ENCODE results near the gene SEPTIN8. TPM values are rescaled to one million over a fixed set of nuclear protein-coding genes. Genes with fewer than 3 reads are reported as not detected.

The SEPTIN8 gene
- total and polyA plus RNA-seq, 11 donors: 11.0 to 47.6 (median 33.6) TPM

GRCh38 chr5:132825033-132825833, 48.2 kb upstream of the SEPTIN8 start:
- Histone ChIP-seq H3K4me3 (peak overlapping the region in 9 of 12 donors; percentile 21 to 46 (median 29)), H3K9me3 (no peaks in the 10 kb centered on the region), H3K27ac (peak overlapping the region in 1 of 12 donors; percentile 20), H3K36me3 (peaks cover 0 to 12% (median 3%) of the 10 kb centered on the region in 9 donors), H3K4me1 (peaks cover 0 to 27% (median 14%) of the 10 kb centered on the region in 12 donors), H3K27me3 (peaks cover 0 to 40% (median 0%) of the 10 kb centered on the region in 9 donors)
- intact Hi-C loops (cut with DNase I): loop anchor here in 7 of 10 donors (5.0 to 10.0 kb wide), 7 partner anchors 37 to 440 kb away; partner anchors contain the start of genes GDF9 (in 1 of the 7) and UQCRQ (in 1 of the 7)
- ATAC-seq (no peak), DNase-seq (no peak)
- no peak for TF ChIP-seq POLR2A (IDR thresholded peaks at IDR 0.05)
- TF ChIP-seq, protein P1, sequence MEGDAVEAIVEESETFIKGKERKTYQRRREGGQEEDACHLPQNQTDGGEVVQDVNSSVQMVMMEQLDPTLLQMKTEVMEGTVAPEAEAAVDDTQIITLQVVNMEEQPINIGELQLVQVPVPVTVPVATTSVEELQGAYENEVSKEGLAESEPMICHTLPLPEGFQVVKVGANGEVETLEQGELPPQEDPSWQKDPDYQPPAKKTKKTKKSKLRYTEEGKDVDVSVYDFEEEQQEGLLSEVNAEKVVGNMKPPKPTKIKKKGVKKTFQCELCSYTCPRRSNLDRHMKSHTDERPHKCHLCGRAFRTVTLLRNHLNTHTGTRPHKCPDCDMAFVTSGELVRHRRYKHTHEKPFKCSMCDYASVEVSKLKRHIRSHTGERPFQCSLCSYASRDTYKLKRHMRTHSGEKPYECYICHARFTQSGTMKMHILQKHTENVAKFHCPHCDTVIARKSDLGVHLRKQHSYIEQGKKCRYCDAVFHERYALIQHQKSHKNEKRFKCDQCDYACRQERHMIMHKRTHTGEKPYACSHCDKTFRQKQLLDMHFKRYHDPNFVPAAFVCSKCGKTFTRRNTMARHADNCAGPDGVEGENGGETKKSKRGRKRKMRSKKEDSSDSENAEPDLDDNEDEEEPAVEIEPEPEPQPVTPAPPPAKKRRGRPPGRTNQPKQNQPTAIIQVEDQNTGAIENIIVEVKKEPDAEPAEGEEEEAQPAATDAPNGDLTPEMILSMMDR (IDR thresholded peaks at IDR 0.05): no peak
- 53 to 69% (median 62%) methylated on average over 38 to 71 of the region's 71 CpGs for WGBS, 4 donors

- 81 to 100% (median 95%) methylated on average over 3 of the region's 3 CpGs for WGBS, 4 donors
- intact Hi-C loops (cut with DNase I): loop anchor here in 9 of 10 donors (5.0 to 10.0 kb wide), 8 partner anchors 67 to 442 kb away; no protein-coding TSS in a partner anchor
- H3K9me3 ChIP-seq: no peaks in the 10 kb centered on the region
Measured at GRCh38 chr5:132824426-132824825, 47.4 kb upstream of the SEPTIN8 start.

GRCh38 chr5:132823481-132824050, 46.5 kb upstream of the SEPTIN8 start:
- WGBS, 4 donors: 89 to 91% (median 90%) methylated on average over 6 to 7 of the region's 7 CpGs
- peak in 2 of 4 donors; percentile 6 to 27 for ATAC-seq
- DNase-seq: no peak
- TF ChIP-seq POLR2A (IDR thresholded peaks at IDR 0.05): no peak
- TF ChIP-seq, protein P1 (IDR thresholded peaks at IDR 0.05): no peak
- Histone ChIP-seq H3K27me3 (peaks cover 0 to 51% (median 0%) of the 10 kb centered on the region in 9 donors), H3K9me3 (no peaks in the 10 kb centered on the region), H3K36me3 (peaks cover 0 to 12% (median 3%) of the 10 kb centered on the region in 9 donors), H3K4me1 (peaks cover 0 to 25% (median 10%) of the 10 kb centered on the region in 12 donors), H3K27ac (peak overlapping the region in 1 of 12 donors; percentile 23), H3K4me3 (peak overlapping the region in 8 of 12 donors; percentile 16 to 47 (median 38))
- intact Hi-C loops (cut with DNase I): loop anchor here in 9 of 10 donors (5.0 to 10.0 kb wide), 8 partner anchors 66 to 441 kb away; no protein-coding TSS in a partner anchor

More at GRCh38 chr5:132824426-132824825, 47.4 kb upstream of the SEPTIN8 start:
- no peak overlapping the region for H3K4me3 ChIP-seq
- H3K36me3 ChIP-seq: peaks cover 0 to 12% (median 3%) of the 10 kb centered on the region in 9 donors
- H3K27ac ChIP-seq: no peak overlapping the region
- peaks cover 0 to 44% (median 0%) of the 10 kb centered on the region in 9 donors for H3K27me3 ChIP-seq
- DNase-seq (no peak), ATAC-seq (no peak)
- TF ChIP-seq, protein P1 (IDR thresholded peaks at IDR 0.05): no peak
- TF ChIP-seq POLR2A (IDR thresholded peaks at IDR 0.05): no peak
- peaks cover 0 to 31% (median 13%) of the 10 kb centered on the region in 12 donors for H3K4me1 ChIP-seq
